Stimulated activated CD4-positive, alpha-beta T cell treated with anti-CD3 and anti-CD28 coated beads, Interleukin-4, amount 100 ng/mL, for 1 hour (primary cell): ENCODE results near the gene GLI1.
"Not testable (repeated sequence)": the region's sequence is repeated elsewhere in the genome, so short reads cannot be mapped to it uniquely, and the experiment has no call there.

Source experiments
- DNase-seq: peaks from one replicate; pipeline ENCODE4 v3.0.0-alpha.2; 2020

Gene GLI1

DNA sequence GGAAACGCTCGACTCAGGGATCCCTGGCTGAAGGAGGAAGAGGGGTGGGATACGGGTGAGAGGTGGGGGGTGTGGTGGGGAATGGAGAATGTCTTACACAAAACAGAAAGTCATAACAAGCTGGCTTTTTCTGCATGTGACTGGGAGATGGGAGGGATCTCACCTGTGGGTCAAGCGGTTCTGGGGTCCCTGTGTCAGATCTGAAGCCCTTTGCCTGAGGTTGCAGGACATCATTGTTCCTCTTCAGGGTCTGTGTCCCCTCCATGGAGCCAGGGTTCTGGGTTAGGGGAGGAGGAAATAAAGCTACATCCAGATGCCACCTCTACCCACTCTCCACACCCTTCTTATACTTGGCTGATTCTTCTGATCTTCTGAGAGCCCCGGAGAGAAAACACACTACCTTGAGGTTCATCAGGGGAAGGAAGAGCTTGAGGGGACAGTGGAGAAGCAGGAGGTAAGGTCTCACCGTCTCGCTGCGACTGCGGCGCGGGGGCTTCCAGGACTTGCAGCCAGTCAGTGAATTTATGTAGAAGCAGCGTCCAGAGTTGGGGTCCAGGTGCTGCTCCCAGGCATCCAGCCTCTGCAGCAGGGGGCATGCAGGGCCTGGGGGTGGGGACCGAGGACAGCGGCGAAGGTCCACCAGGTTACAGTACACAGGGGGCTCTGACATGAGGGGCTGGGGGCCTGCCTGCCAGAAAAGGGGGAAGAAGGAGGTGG lies 17.6 kb downstream of the GLI1 start:
- DNase-seq: no peak

- peak; percentile 37 for DNase-seq
Measured at GRCh38 chr12:57477710-57478681, 18.4 kb downstream of the GLI1 start.

- no peak for DNase-seq
Measured at GRCh38 chr12:57479043-57479375, 19.4 kb downstream of the GLI1 start.

DNA sequence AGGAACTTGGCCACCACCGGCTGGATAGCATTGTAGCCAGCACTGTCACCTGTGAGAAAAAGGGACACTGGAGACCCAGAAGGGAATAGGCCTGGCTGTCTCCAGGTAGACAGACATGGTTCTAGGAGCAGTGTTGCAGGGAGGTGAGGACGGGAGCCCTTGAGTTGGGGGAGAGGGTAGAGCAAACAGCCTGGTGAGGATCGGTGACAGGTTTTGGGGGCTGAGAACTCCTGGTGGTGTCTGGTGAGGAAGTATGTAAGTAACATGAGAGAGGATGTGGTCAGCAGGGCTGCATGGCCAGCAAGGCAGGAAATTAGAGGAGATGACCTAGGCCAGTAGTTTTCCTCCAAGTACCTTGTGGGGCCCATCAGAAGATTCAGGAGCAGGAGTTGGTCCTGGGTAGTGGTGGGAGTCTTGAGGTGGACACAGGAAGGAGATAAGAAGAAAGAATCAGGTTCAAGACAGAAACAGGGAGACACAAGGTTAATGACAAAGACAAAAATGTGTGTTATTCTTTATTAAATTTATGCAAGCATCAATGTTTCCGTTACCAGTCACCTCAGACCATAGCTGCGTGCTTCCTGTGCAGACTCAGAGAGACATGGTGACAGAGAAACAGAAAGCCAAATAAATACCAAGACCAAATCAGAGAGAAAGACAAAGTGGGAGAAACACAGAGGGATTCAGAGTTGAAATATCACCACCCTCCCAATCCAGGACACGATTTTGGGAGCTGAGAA lies 20.0 kb downstream of the GLI1 start, which contains the start of gene ARHGAP9:
ARHGAP9 (minus strand) TSS at position 491 of the 740 bp plus-strand sequence; CDS start at position 31, 460 bp downstream.
- DNase-seq: peak; percentile 41

- DNase-seq: no peak
Measured at GRCh38 chr12:57481671-57482070, 22.1 kb downstream of the GLI1 start.

DNA sequence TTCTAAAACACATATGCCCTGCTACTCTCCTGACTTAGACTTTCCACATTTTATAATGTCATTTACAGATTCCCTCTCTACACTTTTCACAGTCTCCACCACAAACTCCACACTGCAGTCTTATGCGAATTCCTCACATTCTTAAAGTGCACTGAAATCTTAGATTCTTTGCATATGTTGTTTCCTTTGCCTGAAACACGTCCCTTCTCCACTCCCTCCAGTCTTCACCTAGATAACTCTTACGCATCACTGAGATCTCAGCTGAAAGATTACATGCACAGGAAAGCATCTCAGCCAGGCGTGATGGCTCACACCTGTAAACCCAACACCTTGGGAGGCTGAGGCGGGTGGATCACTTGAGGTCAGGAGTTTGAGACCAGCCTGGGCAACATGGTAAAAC lies 23.9 kb downstream of the GLI1 start:
- no peak for DNase-seq

- DNase-seq: no peak
Measured at GRCh38 chr12:57485695-57486094, 26.1 kb downstream of the GLI1 start.

DNA sequence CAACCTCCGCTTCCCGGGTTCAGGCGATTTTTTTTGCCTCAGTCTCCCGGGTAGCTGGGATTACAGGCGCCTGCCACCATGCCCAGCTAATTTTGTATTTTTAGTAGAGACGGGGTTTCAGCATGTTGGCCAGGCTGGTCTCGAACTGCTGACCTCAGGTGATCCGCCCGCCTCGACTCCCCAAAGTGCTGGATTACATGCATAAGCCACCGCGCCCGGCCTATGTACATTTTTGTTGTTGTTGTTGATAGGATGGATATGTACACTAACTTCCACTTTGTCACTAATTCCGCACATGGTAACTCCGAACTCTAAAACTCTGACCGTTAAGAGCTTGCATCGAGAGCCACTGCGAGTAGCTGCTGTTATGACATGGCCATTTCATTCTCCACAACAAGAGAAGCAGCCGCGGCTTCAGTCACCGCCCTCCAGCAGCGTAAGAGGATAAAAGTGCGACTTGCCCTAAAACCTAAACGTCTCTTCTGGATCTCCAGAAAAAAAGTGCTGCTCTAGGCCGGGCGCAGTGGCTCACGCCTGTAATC lies 27.5 kb downstream of the GLI1 start:
- DNase-seq: no peak

GRCh38 chr12:57487597-57488401 lies 28.2 kb downstream of the GLI1 start, which contains the start of gene MARS1:
Gene MARS1, plus strand, starts transcription at chr12:57488068. Its CDS starts 23 bp downstream, at chr12:57488091.
- peak; percentile 91 for DNase-seq

- DNase-seq: no peak
Measured at GRCh38 chr12:57488402-57489156, 29.0 kb downstream of the GLI1 start.

- DNase-seq: no peak
Measured at GRCh38 chr12:57489157-57489641, 29.6 kb downstream of the GLI1 start.

GRCh38 chr12:57490126-57490525 lies 30.5 kb downstream of the GLI1 start:
- no peak for DNase-seq

GRCh38 chr12:57491393-57492280 lies 32.1 kb downstream of the GLI1 start:
- no peak for DNase-seq

DNA sequence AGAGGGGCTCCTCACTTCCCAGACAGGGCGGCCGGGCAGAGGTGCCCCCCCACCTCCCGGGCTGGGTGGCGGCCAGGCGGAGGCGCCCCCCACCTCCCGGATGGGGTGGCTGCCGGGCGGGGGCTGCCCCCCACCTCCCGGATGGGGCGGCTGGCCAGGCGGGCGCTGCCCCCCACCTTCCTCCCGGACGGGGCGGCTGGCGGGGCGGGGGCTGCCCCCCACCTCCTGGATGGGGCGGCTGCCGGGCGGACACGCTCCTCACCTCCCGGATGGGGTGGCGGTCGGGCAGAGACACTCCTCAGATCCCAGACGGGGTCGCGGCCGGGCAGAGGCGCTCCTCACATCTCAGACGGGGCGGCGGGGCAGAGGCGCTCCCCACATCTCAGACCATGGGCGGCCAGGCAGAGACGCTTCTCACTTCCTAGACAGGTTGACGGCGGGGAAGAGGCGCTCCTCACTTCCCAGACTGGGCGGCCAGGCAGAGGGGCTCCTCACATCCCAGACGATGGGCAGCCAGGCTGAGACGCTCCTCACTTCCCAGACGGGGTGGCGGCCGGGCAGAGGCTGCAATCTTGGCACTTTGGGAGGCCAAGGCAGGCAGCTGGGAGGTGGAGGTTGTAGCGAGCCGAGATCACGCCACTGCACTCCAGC lies 35.6 kb downstream of the GLI1 start:
- not testable (repeated sequence) for DNase-seq

DNA sequence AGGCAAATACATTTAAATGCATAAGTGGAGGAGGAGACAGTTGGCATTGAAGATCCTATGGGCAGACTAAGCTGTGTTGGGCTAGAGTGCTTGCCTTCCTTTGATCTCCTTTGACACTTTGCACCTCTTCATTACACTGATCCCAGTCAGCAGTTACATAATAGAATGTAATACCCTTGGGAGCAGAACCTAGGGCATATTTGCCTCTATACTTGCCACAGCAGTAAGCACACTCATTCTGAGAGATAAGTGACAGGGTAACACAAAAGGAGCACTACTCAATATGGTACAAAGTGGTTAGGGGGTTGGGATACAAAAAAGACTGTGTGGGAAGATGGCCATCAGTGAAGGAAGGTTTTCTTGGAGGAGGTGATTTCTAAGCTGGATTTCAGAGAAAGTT lies 37.2 kb downstream of the GLI1 start:
- no peak for DNase-seq

DNA sequence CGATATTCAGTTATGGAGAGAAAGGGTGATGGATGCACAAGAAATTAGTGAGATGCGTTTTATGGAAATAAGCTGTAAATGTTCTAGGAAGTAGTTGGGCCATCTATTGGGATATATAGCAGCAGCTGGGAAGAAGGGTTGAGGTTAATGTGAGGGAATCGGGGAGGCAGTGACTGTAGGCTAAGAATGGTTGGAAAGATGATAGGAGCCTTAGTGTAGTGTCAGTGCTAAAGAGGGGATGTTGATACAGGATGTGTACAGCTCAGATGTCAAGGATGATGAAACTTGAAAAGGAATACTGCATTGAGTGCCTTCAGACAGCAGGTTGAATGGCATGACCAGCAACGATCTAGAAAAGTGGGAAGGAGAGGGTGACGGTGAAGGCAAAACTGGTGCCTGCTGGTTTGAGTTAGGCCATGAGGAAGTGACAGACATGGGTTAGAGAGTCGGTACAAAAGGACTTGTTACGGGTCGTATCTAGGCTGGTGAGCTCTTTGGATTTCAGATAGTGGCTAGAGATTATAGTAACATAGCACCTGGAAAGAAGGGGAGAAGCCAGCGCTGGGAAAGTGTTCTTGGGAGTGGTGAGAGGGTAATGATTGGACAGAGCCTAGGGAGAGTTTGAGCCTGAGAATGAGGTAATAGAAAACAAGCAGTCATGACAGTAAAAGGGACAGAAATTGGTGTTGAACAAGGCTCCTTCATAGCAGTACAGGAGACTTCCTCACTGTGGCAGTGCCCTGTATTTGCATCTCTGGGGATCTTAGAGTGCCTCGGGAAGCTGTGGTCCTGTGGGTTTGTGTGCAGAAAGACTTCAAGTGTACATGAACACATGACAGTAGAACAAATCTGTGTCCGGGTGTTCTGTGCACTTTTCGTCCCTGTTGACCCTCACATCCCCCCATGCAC lies 37.9 kb downstream of the GLI1 start:
- no peak for DNase-seq

GRCh38 chr12:57498132-57498502 lies 38.5 kb downstream of the GLI1 start:
- no peak for DNase-seq

- no peak for DNase-seq
Measured at GRCh38 chr12:57498571-57498970, 39.0 kb downstream of the GLI1 start.
